Hematopoietic multipotent progenitor cell (in vitro differentiated cells): Measurements from ENCODE around the gene MYRIP. TPM values are rescaled to one million over a fixed set of nuclear protein-coding genes. Genes with fewer than 3 reads are reported as not detected.

Experiments
- DNase-seq, 3 donors: peaks; one replicate each; pipeline ENCODE4 v3.0.0-alpha.2; 2011 to 2015; ENCODE audit warnings: low read depth in 2 of 3, low spot score in 2 of 3
- total RNA-seq: library from RNA; depleted of rRNA; stranded (reverse); fragments of >200 nt; gene quantifications from one replicate; pipeline ENCODE4 v1.2.3, GENCODE V29; 2012

MYRIP gene
- total RNA-seq, 1 donor = under 0.01 TPM

DNA sequence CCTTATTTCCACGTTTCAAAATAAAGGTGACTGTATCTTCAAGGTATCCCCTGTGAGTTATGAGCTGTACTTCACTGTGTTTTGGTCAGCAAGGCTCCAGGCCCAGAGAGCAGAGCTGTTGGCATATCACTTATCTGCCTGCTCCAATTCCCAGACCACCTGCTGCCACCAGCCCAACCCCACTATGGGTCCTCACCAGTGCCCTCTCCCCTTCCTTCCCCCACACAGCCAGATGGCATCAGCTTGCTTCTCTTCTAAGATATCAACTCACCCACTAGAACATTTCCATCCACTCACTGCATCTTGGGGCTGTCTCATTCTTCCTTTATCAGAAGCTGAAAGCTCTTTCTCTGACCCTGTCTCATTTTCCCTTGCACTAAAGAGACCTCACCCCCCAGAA, 363.2 kb downstream of the MYRIP start:
- DNase-seq = no peak

DNA sequence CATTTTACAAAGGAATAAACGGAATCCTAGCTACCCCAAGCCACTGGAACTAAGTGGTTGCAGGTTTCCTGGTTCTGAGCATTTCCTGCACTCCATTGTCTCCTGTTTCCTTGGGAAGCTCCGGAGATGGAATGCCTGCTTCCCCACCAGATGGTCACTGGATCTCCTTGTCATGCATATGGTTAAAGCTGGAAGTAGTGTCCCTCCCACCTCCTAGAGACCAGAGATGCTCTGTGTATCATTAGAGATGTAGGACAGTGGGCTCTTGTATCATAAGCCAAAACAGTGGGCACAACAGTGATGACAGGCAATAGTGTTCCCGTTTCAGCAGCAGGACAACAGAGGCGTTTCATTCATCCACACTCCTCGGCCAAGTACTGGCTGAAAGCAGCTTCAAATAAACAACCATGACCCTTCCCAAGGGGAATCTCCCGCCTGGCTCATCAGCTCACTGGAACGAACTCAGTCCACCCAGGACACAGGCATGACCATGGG, 363.9 kb downstream of the MYRIP start:
- DNase-seq = no peak

DNA sequence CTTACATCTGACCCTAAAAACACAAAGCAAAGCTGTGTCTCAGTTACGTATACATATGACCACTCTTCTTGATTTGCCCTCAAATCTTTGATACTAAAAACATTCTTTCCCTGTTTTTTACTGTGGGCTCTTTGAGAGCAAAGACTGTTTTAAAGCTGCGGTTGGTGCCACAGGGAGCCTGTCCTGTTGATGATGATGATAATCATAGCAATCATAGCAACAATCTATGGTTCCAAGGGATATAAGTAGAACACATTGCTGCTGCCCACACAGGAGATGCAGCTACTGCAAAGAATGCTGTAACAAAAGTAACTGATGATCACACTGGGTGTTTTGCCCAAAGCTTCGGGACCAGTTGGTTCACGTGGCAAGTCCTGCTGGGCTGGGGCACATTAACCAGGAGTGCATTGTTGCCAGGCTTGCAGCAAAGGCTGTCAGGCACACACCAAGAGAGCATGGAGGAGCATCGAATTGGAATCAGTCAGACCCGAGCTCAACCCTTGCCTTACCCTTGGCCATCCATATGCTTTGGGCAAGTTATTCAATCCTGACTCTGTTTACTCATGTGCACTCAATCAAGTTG, 368.7 kb downstream of the MYRIP start:
- no peak for DNase-seq

DNA sequence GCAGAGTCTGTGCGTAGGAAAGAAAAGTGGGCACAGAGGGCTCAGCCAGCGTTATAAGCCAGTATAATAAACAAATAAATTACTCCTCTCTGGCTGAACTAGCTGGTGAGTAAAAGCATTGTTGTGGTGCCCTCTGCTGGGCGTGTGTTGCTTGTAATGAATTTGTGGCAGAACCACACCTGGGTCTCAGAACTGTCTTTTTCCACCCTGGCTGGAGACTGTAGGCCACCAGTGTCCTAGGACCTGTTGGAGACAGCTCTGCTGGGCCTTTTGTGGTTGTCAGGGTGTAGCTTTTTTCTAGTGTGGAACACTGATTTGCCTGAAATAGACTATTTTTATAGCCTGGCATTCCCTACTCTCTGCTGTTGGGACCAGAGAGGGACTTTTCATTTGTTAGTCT, 369.6 kb downstream of the MYRIP start:
- DNase-seq = peak; percentile 6 to 78 (median 50)

DNA sequence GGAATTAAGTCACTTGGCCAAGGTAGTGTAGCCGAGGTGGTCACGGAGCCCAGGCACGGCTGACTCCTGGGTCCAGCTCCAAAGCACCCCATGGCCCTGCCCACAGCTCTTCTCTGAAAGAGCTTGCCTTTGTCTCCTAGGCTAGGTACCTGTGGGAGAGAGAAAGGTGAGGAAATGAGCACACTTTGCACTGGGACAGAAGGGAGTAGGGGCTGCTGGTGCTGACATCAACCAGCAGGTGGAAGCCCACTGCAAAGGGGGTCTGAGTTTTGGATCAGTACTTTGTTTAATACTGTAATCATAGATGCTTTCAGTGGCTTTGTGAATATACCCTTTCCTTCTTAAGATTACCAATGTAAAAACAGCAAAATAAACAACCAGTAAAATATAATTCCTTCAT, 371.8 kb downstream of the MYRIP start:
- no peak for DNase-seq

DNA sequence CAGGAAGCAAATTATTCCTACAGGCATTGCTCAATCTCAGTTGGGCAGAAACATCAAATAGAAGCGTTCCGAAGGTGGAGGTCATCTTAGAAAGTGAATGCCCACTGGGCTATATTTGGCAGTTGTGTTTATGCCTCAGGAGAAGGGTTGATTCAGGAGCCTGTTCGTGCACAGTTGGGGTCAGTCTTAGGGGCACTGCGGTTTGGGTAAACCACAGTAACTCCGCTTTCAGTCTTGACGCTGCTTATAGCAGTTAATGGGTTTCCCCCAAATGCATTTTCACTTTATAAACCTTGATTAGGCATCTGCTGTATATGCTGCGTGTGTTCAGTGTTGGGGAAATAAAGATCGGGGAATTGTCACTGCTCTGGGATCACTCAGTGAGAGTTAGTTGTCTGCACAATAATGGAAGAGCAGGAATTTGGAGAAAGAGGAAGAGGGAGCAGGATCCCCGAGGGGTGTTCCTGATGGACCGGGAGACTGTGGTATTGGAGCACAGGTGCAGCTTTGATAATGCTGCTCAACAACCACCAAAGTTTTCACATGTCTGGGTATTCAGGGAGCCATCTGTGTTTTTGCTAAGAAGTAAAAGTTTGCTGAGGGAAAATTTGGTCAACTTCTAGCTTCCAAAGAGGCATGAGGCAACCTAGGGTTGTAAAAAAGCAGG, 375.8 kb downstream of the MYRIP start:
- DNase-seq = no peak

DNA sequence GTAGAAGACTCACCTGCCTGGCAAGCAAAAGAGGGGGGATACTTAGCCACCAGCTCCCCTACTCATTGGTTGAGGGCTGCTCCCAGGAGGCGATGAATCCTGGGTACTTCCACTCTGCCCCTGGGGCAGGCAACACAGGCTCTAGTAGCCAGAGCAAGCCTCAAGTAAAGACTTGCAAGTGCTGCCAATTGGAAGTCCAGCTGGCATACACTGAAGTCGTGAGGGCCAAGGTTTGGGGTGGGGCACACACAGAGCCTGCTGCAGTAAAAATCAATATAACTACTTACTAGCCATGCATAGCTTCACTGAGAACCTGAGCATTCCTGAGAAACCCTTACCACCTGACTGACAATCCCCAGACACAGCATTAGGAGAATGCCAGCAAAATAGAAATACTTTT, 377.1 kb downstream of the MYRIP start:
- DNase-seq = no peak

DNA sequence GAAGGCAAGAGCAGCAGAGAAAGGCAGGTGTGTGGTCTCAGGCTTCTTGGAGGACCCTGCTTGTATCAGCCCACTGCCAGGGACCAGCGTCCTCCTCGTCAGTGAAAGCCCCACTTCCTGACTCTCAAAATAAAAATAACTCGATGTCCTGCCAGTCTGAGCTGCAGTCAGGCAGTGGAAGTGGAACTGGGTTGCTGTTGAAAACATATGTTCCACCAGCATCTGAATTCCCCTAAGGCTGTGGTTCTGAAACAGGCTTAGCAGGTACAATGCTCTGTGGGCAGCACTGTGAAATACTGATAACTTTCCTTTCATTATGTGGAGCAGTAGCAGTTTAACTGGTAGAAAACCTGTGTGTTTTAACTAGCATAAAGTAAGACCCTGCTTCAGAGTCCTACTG, 378.5 kb downstream of the MYRIP start:
- peak in 1 of 3 donors; percentile 26 for DNase-seq

DNA sequence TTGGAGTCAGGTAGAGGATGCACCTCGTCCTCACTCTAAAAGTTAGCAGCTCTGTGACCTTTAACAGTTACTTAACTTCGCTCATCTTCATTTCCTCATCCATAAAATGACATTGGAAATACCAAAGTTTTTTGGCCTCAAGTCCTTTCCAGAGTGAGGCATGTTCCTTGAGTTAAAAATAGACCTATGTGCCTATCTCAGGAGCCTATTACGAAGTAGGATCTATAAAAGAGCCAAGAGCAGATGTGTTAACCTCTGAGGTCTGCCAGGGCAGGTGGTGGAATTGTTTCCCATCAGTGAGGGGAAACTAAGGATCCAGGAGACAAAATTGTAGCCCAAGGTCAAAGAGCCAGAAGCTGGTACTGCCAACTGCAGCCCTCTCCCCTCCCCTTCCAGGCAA, 379.7 kb downstream of the MYRIP start:
- DNase-seq = no peak

DNA sequence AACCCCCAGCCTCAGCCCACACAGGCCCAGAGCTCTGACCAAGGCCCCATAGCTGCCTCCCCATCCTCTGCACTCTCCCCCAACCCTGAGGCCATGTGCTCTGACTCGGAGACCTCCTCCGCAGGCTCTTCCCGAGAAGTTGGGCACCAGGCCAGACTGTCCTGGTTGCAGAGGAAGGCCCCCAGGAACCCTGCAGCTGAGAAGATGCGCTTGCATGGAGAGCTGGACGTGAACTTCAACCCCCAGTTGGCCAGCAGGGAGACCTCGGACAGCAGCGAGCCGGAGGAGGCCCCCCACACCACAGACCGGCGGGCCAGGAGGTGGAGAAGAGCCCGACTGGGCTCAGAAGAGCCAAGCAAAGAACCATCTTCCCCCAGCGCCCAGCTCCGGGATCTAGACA, 380.6 kb downstream of the MYRIP start:
- no peak for DNase-seq

DNA sequence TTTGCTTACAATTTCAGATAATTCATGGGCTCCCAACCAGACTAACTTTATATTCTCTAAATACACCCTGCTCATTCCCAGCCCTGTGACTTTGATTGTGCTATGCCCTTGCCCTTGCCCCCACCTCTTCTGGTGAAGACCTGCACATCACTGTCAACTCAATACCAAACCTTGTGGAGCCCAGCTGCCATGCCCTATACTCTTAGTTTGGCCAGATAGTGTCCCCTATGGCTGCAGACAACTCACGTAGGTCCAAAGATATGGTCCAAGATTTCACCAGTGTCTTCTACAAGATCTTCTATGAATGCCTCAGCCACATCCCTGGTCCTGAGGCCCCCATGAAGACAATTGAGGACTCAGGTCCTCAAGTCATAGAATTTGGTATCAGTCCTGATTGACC, 381.8 kb downstream of the MYRIP start:
- DNase-seq = no peak

DNA sequence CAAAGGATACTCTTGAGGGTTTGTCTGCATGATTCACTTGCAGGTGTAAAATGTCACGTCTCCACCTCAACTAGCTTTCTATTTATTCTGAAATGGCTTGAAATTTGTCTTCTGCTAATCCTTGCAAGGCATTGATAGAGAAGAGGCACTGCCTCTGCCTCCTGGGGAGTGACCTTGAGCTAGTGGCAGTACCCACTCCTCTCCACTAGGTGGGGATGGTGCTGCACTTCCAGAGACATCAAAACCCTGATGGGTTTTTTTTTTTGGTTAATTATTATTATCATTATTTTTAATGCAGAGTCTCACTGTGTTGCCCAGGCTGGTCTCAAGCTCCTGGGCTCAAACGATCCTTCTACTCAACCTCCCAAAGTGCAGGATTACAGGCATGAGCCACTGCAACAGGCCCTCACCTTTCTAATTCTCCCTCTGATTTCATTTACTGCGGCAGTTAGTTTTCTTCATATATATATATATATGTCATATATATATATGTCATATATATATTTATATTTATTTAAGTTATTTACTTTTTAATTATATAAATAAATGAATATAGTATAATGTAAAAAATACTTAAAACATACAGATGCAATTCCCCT, 382.5 kb downstream of the MYRIP start:
- peak; percentile 18 to 75 (median 36) for DNase-seq

DNA sequence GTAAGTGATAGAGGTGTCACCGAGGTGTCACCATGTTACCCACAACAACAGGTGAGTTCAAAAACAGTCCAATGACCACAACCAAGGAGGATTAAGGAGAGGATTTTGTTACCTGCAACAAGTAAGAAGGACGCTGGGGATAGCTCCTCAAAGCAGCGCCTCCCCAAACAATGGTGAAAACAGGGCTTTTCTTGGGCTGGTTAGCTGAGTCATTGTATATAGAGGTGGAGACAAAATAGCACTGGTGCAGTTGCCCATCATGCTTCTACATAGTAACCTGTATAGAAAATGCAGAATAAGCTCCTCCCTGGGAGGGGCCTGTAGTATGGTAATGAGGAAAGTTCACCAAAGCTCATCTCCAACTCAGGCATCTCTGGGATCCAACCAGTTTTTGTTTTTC, 383.2 kb downstream of the MYRIP start:
- DNase-seq = no peak

DNA sequence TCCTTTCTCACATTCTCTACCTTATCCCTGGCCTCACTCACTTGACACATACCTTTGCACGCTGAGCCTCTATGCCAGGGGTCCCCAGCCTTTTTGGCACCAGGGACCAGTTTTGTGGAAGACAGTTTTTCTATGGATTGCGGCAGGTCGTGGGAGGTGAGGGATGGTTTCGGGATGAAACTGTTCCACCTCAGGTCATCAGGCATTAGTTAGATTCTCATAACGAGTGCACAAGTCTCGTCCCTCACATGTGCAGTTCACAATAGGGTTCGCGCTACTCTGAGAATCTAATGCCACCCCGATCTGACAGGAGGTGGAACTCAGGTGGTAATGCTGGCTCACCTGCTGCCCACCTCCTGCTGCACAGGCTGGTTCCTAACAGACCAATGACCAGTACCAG, 387.6 kb downstream of the MYRIP start:
- no peak for DNase-seq

DNA sequence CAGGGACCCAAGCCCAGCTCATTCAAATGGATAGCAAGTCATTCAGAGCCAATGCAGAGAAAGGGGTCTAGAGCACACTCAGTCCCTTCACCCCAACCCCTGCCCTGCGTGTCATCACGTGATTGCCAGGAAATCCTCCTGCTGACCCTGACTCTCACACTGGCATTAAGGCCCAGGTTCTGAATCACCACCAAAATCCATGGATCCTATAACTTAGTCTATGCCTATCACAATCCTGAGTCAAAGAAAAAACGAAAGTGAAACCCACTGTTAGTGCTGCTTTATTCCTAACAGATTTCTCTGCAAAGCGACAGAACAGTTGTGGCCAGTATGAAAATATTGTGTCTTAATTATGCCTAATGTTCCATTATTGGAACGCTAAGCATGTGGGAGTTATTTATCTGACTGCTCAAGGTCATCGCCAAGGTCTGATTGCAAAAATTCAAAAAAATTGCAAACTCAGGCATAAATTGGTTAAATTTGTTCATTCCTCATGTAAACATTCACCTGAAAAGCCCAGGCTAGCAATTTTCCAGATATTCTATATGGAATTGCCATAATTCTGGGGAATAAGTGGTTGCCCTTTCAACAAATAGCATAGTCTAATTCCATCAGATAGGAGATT, 391.4 kb downstream of the MYRIP start:
- DNase-seq = peak in 2 of 3 donors; percentile 9 to 18

DNA sequence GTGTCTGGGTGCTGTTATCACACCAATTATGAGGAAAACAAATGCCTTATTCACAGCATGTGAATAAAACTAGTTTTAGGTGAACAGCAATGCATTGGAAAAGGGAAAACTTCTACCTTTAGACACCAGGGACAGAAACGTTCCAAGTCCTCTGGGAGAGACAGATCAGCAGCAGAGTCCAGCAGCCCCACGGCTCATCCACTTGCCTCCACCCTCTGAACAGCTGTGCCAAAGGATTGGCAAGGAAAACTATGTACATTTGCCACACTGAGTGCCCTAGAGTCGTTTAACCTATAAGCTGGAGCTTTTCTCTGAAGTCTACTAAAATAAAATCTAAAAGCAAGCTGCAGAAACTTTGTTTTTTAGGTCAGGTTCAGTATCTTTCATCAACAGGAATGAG, 392.4 kb downstream of the MYRIP start:
- no peak for DNase-seq

DNA sequence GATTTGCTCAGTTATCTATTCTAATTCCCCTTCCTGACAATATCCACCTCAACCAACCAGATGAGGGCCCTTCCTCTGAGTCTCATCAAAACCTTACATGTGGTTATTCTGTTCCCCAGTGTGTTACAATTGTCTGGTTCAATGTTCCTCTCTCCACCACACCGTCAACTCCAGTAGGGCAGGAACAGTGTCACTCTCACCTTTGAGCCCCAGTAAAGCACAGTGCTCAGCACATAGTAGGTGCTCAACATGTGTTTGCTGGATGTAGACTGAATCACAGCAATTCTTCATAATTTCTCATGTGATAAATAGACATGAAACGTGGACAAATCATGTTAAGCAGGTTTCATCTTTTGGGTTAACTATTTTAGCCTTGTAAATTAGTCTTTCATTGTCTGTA, 397.1 kb downstream of the MYRIP start:
- DNase-seq = no peak

DNA sequence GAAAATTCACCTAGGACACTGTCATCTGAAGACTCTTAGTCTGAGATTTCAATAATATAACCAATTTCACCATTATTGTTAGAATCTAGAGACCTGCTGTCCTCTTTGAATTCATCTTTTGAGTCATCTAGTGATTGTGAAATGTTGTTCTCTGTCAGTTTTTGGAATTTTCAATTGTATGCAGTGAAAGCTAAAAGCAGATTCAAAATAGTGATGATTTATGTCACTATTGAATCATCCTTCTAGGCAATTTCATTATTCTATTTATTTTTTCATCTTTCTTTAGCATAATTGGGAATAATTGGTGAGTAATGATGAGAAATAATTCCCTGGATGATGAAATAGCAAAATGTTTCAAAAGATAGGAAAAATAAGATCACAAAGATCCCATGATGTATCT, 398.4 kb downstream of the MYRIP start:
- no peak for DNase-seq

DNA sequence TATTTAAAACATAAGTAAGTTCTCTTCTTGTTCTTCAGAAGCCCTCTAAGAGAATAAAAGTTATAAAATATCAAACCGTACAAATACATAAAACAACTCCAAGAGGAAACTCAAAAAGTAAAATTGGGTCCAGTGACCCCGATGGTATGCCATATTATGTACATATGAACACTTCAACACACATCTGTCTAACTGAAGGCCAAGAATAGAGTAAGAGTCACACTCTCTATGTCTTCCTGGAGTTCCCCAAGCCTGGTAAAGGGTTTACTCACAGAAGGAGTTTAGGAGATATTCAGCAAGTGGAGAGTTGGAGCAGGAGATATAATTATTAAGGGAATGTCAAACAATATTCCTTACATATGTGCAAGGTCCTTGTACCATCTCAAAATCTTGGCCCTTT, 398.8 kb downstream of the MYRIP start:
- no peak for DNase-seq

DNA sequence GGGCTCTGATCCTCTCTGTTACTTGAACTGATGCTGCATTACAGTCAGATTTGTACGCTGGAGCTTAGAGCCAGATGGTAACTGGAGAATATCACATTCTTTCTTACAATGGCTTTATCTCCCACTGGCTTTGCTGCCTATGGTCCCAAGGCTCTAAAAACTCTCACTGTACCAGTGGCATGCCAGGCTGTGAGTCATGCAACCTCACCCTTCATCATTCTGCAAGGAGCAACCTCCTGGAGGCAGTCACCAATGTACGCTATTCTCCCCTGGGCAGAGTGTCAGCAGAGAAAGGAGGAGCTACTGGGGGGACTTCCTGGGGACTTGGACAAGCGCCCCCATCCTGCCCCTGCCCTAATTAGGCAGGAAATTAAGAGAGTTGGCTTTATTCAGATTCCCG, 402.2 kb downstream of the MYRIP start:
- DNase-seq = no peak

DNA sequence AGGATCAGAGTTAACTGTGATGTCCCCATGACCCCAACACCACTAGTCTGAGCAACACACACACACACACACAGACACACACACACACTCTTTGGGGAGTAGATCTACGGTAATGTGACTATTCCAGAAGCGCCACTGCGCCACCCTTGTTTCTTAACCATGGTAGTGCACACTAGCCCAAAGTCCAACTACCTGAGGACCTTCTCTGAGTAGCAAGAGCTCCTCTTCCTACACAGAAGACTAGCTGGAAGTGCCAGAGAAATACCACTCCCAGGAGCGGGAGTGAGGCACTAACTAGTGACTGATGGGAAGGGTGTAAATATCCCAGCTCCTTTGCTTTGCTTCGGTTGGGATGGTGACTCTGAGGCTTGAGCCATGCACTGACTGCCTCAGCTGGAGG, 404.1 kb downstream of the MYRIP start:
- DNase-seq = no peak

DNA sequence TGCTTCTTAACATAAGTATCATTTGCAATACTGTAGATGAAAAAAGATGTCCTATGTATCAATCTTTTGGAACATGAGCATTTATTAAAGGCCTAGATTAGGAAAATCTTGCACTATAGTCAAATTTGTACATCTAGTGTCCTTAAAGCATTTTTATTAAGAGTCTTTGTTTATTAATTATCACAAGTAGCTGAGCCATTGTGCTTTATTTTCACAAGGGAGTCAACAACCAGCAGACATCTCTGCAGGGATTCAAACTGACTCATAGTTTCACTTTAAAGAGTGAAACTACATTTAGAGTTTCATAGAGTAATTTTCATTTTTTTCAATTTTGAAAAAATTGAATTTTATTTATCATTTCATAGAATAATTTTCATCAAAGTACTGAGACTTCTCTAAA, 405.6 kb downstream of the MYRIP start:
- DNase-seq = no peak
